MV-4-11 (cell line): ENCODE data around the gene RUNX1.
"Not testable (repeated sequence)": the region's sequence is repeated elsewhere in the genome, so short reads cannot be mapped to it uniquely, and the experiment has no call there.

ENCODE experiments used
- DNase-seq: peaks from one replicate; lab custom pipeline; 2025; lab: John Stamatoyannopoulos, UW

Gene RUNX1

GRCh38 chr21:35016517-35017188 is 32.4 kb downstream of the RUNX1 start:
- no peak for DNase-seq

- DNase-seq = no peak
These were observed 33.0 kb downstream of the RUNX1 start for GRCh38 chr21:35016071-35016470.

- DNase-seq = no peak
These were observed 33.6 kb downstream of the RUNX1 start for GRCh38 chr21:35015435-35016024.

- DNase-seq = no peak
These were observed 34.6 kb downstream of the RUNX1 start for GRCh38 chr21:35014302-35015041.

GRCh38 chr21:35011681-35012080 is 37.4 kb downstream of the RUNX1 start:
- DNase-seq = peak; percentile 81

- DNase-seq = no peak
These were observed 38.7 kb downstream of the RUNX1 start for GRCh38 chr21:35010447-35010846.

GRCh38 chr21:35007348-35007747 is 41.8 kb downstream of the RUNX1 start:
- peak; percentile 26 for DNase-seq

GRCh38 chr21:35006771-35007170 is 42.3 kb downstream of the RUNX1 start:
- no peak for DNase-seq

GRCh38 chr21:35006248-35006647 is 42.9 kb downstream of the RUNX1 start:
- no peak for DNase-seq

GRCh38 chr21:35005560-35006224 is 43.4 kb downstream of the RUNX1 start:
- DNase-seq = no peak

GRCh38 chr21:35005077-35005476 is 44.0 kb downstream of the RUNX1 start:
- DNase-seq = no peak

GRCh38 chr21:35004314-35004713 is 44.8 kb downstream of the RUNX1 start:
- DNase-seq = no peak

- DNase-seq = peak; percentile 83
These were observed 46.0 kb downstream of the RUNX1 start for GRCh38 chr21:35002879-35003722.

GRCh38 chr21:34999397-34999941 is 49.6 kb downstream of the RUNX1 start:
- DNase-seq = peak; percentile 46

GRCh38 chr21:34998176-34998575 is 50.9 kb downstream of the RUNX1 start:
- DNase-seq = no peak

- DNase-seq = no peak
These were observed 51.8 kb downstream of the RUNX1 start for GRCh38 chr21:34997294-34997693.

- no peak for DNase-seq
These were observed 52.6 kb downstream of the RUNX1 start for GRCh38 chr21:34996304-34997101.

GRCh38 chr21:34995979-34996303 is 53.2 kb downstream of the RUNX1 start:
- DNase-seq = no peak

- peak; percentile 58 for DNase-seq
These were observed 54.1 kb downstream of the RUNX1 start for GRCh38 chr21:34994766-34995631.

- not testable (repeated sequence) for DNase-seq
These were observed 55.6 kb downstream of the RUNX1 start for GRCh38 chr21:34993521-34993921.
